Measurements from ENCODE around the gene ITPR2. TPM values are rescaled to one million over a fixed set of nuclear protein-coding genes. Genes with fewer than 3 reads are reported as not detected.

ITPR2 gene
- total and polyA plus RNA-seq, 2 of the 8 experiments (the other 6 are each of a cell fraction or from before 2014, with no cell fraction given) = 4.1 to 48.3 TPM

DNA sequence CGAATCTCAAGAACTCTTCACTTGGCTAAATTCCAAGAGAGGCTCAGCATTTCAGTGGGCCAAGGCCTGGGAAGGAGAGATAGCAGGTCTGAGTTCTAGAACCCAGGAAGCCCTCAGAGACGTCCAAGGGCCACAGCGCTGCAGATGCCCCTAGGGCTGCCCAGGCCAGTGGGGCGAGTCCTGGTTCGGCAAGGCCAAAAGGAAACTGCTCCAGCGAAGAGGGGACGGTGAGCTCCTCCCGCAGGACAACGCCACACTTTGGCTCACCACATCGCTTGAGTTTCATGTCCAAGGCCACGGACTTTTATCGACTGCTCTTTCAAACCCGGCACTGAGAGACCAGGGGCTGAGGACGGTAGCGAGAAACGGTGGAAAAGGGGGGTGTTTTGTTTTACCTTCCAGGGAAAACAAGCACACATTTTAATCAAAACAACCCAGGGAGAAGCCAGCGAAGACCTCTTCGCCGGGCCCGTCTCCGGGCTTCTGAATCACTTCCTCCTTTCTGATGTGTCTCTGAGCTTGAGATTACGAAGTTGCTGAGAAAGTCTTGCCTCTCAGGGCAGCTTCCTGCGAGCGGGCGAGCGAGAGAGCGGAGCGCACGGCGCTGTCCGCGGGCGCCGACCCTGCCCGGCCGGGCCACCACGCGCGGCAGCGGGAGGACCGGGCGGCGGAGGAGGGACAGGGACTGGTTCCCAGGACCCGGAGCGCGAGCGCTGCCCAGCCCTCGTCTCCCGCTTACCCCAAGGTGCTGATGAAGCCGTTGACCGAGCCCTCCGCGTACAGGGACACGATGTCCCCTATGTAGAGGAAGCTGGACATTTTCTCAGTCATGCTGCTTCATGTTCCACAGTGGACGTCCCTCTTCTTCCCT is 808 bp downstream of the ITPR2 start (continued):
- TF ChIP-seq TAF1 (IDR thresholded peaks at IDR 0.05; ENCODE audit: low read depth, low read length) (peak; percentile 32; the same call in 1 of the 2 replicates), HDAC2 (IDR thresholded peaks at IDR 0.05; ENCODE audit: borderline replicate concordance in 1 of 2, low read depth in 2 of 2, low read length in 2 of 2) (peak in 1 of 2 experiments; percentile 7; a peak in 1 of 4 replicates), POLR2A (IDR thresholded peaks at IDR 0.05; ENCODE audit: control extremely low read depth in 1 of 2, low read depth in 2 of 2, low read length in 2 of 2) (peak in 1 of 2 experiments; percentile 27; a peak in 1 of 3 replicates)
